SW 1271 (cell line): ENCODE measurements around the gene SULF2.

Experiments used
- DNase-seq, 2 experiments: peaks; one replicate each; lab custom pipeline; 2025; lab: John Stamatoyannopoulos, UW

The SULF2 gene

DNA sequence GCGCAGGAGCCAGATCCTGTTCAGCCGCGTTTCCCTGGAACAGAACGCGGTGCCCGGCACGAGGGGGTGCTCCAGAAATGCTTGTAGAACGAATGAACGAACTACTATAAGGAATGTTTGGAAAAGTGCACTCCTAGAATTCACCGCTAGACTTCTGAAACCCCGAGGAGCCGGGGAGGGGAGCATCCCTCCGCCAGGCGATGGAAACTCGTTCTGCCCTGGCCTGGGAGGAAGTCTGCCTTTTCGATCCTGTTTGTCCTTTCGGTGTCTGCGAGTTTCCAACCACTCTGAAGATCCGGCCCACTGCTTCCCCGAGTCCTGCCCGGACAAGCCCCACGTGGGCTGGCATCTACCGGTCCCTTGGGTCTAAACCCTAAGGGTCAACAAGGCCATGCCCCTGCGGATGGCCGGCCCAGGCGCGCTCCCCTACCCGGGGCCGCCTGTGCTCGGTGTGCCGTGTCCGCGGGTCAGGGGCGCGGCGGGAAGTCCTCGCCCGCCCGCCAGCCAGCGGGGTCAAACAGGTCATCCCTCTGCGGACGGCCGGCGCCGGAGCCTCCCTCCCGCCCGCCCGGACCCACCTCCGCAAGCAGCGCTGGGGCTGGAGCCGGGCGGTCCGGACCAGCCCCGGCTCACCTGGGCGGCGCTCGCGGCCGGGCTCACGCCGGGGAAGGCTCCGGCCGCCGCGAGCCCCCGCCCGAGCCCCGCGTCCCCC lies 526 bp downstream of the SULF2 start:
- DNase-seq, result peak in 1 of 2 experiments; percentile 19

DNA sequence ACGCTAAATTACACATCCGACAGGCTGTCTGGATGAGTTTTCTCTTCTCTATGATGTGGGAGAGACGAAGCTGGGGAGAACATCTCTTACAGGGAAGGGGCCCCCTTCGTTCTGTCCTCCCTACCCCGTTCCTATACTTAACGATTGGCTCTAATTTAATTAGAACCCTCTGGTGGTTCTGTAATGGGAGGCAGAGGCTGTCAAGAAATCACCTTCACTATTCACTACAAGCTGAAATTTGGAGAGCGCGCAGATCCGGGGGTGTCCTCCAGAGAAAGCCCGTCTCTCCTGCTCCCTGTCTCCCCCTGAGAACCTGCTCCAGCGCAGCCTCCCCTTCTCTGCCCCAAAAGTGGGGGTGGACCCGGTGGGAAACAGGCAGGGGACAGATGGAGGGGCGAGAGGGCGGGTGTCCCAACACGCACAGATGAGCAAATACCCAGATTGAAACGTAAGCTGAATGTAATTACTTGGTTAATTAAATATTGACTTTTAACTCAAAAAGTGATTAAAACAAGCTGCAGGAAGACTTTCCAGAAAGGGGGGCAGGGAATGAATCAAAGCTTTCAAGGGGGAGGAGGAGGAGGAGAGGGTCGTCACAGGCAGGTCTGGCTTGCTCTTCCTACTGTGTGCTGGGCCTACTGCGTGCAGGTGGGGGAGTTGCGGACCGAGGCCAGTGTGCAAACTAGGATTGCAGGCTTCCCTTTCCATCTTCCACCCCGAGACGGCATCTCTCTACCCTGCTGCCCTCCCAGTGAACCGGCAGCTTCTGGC lies 1.3 kb downstream of the SULF2 start:
- DNase-seq, result no peak

DNA sequence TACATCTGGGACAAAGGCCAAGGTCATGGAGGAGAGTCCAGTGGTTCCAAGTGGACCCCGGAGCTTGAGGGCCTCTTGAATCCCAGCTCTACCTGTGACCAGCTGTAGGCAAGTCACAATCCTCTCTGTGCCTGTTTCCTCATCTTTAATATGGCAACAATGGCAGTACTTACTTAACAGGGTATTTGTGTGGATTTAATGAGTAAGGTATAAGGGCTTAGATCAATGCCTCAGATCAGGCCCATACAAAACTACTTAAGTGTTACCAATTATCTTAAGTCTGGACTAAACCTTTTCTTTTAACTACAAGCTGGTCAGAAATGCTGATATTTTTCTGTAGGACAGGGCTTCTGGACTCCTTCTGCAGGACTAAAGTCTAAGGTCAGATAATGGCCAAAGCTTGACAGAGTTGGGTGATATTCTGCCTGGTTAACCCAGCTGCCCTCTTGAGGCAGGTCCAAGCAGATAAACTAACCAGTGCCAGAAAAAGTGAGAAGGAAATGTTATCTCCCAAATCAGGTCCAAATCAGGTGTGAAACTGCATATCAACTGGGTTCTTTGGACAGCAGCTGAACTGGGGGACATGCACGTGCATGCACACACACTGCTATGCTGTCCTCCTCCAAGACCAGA lies 2.2 kb downstream of the SULF2 start:
- no peak for DNase-seq

DNA sequence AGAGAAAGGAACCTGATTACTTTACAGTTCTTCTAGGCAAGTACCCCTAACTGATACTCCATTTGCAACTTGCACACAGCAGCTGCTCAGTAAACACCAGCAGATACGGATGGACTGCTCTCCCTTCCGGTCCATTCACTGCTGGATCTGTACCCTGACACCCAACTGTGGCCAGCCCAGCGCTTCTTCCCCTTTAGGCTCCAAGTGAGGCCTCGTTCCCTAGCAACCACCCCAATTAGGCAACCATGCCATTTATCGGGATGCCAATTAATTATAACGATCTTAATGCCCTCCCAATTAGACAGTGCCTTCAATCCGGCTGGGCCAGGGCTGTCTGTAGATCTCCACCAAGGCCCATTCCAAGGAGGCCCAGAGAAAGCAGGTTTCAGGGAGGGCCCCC lies 3.2 kb downstream of the SULF2 start:
- no peak for DNase-seq

DNA sequence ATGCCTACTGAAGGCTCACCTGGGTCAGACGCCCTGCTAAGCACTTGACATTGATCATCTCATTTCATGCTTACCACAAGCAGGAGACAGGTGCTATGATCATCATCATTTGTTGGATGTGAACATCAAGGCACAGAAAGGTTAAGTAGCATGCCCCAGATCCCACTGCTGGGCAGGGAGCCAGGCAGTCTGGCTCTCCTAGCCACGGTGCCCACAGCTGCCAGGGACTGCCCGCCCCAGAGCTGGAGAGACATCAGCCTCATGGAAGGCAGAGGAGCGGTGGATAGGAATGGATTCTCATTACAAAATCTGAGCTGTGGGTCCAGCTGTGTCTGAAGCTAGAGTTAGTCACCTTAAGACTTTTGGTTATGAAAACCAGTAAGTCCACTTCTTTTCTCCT lies 3.6 kb downstream of the SULF2 start:
- DNase-seq, result no peak

DNA sequence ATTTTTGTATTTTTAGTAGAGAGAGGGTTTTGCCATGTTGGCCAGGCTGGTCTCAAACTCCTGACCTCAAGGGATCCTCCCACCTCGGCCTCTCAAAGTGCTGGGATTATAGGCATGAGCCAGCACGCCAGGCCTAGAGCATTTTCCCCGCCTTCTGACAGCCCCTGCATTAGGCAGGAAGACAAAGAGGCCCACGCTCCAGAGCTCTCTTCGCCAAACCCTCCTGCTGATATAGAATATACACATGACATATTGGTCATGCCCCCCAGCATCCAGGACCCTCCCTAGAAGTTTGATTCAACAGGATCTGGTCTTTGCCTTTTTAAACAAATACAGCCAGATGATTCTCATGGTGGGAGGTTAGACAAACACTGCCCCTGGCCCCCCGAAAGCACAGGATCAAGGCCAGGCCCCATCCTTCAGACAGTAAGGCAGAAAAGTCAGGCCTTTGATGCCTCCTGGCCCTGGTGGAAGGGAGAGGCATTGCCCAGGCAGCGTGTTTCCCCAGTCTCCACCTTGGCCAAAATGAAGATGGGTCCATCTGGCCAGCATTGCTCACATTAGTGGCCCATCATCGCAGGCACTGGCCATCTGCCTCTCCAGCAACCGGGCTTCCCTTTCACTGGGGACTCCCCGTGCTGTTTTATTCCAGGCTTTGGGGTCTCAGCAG lies 4.4 kb downstream of the SULF2 start:
- no peak for DNase-seq

DNA sequence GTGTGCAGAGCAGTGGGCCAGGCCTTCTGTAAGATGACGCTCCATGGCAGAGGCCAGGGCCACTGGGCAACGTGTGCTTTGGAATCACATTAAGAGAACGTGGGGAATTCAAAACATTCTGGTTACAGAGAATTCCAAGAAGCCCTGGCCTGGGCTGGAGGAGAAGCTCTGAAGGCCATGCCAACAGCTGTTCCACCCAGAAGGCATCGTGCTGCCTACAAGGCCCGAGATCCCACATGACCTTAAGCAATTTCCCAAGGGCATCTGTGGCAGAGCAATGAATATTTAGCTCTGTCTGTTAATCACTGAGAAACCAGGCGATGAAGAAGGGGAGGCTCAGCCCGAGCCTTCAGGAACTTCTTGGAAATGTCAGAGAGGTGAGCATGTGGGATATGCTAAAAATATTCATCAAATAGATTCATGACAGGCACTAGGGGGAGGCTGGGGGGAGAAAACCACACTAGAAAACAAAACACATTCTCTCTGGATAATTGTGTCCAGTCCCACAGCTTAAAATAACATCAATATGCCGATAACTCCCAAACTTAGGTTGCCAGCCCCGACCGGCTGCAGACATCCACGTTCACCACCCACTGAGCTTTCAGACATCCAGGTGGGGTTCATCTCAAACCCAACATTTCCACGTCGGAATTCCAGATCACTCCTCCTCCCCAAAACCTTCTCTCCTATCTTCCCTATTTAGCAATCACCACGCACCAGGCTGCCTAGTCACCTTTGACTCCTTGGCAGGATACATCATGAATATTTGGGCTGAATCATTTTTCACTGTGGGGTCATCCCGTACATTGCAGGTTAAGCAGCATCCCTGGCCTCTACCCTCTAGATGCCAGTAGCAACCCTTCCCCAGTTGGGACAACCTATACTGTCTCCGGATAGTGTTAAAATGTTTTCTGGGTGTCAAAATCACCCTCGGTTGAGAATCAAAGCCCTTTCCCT lies 6.6 kb downstream of the SULF2 start:
- no peak for DNase-seq

DNA sequence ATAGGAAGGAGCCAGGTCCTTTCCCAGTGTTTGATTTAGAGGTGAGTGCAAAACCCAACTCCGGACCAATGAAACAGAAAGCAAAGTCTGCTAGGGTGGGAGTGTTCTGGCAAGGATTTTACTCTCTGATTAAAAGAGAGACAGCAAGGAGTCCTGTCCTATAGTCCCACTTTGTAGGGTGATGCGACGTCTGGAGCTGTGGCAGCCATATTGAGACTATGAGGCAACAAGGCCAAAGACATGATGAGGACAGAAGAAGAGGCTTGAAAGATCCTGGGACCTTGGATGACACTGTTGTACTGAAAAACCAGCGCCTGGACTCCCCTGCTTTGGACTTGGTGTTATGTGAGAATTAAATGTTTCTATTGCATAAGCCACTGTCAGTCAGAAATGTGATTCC lies 8.1 kb downstream of the SULF2 start:
- DNase-seq, result no peak

DNA sequence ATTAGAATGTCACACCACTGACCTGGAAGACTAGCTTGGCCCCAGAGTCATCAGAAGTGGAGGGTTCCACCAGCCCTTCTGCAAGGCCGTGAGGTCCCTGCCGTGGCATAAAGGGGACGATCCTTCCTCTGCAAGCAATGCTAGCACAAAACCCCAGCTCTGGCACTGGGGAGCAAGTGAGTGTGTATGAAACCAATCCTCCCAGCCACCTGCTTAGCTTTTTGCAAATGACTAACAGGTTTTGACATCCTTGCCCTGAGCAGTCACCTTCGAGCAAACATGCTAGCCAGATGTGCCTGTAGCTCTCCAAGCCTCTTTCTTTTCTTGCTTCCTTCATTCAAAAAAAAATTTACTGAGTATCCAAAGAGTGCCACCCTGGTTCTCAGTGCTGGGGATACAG lies 8.6 kb downstream of the SULF2 start:
- DNase-seq, result no peak

DNA sequence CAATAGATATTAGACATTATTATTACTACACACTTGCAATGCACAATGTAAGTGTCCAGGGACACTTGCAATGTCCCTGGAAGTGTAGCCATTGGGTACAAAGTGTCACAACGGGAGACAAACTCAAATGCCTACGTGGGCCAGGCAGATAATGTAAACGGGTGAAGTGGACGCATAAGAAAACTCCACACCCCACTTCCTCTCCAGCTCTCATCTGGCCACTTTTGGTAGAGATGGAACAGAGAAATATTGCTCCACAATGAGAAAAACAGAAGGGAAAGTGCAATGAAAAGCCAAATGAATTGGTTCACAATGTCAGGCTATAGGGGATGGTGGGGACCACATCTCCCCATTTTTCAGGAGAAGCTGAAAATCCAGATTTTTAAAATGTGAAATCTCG lies 9.4 kb downstream of the SULF2 start:
- no peak for DNase-seq

DNA sequence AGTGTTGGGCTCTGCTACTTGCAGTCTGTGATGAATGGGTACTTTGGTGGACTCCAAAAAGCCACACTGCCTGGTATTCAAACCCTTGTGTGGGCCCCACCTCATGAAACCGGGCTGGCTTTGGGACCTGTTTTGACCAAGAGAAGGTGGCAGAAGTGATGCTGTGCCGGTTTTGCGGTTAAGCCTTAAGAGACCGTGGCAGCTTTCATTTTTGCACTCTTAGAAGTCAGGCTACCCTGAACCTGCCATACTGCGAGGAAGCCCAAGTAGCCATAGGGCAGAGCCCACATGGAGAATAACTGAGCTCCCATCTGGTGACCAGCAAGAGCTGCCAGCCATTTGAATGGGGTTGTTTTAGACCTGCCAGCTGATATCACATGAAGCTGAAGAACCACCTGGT lies 10.2 kb downstream of the SULF2 start:
- DNase-seq, result no peak

DNA sequence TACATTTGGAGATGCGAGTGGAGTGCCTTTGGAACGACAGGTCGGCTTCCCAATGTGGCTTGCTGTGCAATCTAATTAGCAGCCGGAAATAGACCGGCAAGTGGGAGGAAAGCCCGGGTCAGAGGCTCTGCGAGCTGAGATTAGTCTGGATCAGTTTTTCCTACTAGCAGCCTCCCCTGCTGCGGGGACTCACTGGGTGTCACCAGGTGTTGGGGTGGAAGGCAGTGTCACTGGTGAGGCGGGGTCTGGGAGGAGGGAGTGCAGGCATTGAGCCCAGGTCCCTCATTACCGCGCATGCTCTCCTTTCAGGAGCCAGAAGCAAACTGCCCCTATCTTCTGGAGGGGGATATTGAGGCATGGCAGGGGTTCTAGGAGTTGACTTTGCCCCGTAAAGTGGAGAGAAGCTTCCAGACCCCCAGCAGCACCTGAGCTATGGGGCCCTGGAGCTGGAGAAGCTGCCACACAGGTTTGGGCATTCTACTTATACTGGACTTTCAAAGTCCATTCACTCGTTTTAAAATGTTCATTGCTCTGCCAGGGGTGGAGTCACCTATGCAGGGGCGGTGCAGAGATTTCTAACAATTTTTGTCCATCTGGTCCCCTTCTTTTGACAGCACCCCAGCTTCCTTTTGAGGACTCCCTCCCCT lies 11.0 kb downstream of the SULF2 start:
- no peak for DNase-seq

DNA sequence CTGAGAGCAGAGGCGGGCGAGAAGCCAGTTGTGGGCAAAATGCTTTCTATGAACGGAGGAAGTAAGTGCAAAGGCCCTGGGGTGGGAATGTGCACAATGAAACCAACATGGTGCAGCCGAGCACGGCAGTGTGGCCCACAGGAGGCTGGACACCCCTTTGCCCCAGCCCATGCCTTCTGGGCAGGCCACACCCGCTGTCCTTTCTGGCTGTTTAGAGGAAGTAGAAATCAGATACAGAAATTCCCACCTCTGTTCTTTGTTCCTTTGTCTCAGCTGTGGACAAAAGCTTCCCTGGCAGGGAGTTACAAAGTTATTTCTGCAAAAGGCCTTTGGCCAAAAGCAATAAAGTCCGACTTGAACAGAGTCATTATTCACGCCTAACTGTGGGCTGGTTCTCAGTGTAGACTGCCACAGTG lies 11.9 kb downstream of the SULF2 start:
- DNase-seq, result no peak

DNA sequence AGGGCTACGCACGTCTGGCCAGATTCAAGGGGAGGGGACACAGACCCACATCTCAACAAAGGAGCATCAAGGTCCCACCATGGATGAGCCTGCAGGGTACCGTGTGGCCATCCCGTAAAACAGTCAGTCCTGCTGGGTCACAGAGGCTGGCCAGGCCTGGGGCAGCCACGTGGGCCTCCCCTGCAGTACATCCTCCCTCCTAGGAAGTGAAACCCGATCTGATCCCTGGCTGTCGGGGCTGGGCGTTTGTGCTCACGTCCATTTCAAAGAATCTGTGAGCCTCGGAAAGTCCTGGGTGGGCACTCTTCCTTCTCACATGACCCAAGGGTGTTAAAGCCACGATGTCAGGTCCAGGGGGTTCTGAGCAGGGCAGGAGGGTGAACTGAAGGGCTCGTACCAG lies 14.3 kb downstream of the SULF2 start:
- DNase-seq, result no peak

DNA sequence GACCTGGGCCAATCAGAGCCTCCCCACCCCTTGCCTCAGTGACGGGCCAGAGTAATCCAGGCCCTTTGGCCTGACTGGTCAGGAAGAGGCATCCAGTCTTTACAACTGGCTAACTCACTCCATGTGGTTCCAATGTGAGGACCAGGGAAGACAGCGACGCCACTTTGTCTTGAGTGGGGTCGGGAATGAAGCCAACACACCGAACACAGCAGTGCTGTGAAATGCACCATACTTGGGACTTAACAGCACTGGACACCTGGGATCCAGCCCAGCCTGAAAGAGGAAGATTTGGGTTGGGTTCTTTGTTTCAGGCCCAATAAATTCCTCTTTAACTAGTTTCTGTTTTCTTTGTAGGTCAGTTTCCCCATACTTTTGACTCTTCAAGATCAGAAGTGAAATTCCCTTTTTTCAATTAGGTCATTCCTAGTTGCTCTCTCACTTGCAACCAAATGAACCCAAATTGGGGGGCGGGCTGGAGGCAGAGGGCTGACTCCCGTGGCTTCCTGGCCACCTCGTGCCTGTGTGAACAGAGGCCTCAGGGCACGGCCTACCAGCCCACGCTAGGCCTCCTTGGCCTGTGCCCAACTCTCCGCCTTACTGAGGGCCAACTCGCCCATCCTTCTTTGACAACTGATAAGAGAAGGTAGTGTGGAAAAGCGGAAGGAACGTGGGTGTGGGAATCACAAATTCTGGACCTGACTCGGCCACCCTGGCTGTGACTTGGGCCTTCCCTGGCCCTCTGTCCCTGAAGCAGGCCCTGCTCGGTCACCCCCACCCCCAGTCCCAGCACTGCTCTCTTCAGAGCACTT lies 17.1 kb downstream of the SULF2 start:
- DNase-seq, result no peak

DNA sequence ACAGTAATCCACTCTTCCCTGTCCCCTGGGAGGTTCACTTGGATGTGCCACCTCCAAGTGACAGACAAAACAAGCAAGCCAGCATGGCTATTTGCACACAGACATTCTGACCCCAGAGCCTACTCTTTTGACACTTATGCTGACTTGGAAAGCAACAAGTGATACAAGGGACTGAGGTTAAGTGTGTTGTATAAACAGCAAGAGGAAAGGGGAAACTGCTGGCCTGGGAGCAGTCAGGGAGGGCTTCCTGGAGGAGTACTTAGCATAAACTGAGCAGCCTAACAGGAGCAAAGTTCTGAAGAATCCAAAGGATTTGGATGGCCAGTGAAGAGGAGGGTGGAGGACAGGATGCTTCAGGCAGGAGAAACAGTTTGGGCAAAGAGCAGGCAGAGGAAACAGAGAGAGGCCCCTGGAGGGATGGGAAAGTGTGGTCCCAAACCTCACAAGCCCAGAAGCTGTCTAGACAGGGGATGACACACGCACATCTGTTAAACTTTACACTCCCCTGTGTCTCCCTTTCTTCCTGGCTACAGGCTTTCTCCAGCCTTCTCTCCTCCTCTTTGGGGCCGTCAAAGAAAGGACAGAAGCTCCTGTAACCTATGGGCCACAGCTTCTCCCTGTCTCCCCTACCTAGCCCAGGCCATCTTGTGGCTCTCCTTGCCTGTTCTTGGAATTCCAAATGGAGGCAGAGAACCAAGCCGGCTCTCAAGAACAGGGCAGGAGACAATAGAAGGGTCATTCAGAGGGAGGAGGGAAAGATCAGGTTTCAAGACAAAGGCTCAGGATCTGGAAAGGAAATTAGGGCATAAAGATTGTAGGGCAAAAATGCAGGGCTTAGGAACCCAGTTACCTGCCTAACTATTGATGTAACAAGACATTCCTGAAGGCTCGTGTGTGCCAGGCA lies 19.3 kb downstream of the SULF2 start:
- no peak for DNase-seq

DNA sequence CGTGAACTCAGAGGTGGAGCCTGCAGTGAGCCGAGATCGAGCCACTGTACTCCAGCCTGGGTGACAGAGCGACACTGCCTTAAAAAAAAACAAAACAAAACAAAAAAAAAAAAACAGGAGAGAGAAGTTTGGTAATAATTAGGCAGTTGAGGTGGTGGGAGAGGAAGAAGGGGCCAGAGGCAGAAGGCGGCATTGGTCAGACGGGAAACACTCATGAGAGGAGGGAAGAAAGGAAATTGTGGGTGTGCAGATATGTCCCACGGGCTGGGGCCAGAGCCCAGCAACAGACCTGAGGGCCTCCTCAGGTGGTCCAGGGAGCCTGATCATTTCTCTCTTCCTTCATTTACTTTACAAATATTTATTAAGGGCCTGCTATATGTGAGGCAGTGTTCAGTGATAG lies 20.0 kb downstream of the SULF2 start:
- no peak for DNase-seq

DNA sequence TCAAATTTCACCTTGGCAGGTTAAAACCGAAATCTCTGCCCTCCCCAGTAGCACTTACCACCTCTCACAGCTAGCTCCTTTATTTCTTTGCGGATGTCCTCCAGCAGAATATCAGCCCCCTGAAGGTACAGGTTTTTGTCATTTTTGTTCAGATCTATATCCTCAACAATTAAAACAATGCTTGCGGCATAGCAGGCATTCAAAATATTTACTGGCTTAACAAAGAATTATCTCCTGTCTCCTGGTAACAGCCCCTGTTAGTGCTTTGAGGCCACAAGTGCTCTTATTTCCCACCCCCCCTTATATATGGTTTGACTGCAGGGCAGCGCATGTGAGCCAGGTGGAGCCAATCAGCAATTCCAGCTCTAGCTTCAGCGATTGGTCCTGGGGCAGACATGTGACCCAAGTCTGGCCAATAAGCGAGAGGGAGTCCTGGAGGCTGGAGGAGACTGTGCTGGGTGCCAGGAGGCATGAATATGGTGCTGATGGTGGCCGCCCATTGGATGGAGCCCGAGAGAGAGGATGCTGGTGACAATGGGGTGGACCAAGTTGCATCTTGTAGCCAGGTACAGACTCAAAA lies 21.0 kb downstream of the SULF2 start:
- peak in 1 of 2 experiments; percentile 3 for DNase-seq
